A549 (cell line): ENCODE measurements around the gene PMIS2. TPM values are rescaled to one million over a fixed set of nuclear protein-coding genes. Genes with fewer than 3 reads are reported as not detected.

ENCODE experiments used
- ATAC-seq, 2 experiments: fragments of 200-7000 bp in 1 of 2; fragments of >200 bp in 1 of 2; cut with Nextera tagmentation in 1 of 2; cut with Tn5 transposase in 1 of 2; 3 replicates each; pipeline versions ENCODE4 v1.8.0 to v1.9.1; 2018 to 2020; ENCODE audit warnings: mild to moderate bottlenecking in 1 of 2, moderate library complexity in 1 of 2
- CTCF ChIA-PET: fragments of 300-600 bp; sonication (Branson Sonifier 250); formaldehyde crosslinking; extraction: SDS; loops from one replicate; lab custom pipeline; 2021; ENCODE audit warnings: antibody characterized with exemption, inconsistent platforms; lab: Yijun Ruan, JAX
- POLR2A ChIA-PET: fragments of 350-600 bp; formaldehyde crosslinking; extraction: SDS; loops from one replicate; lab custom pipeline; 2021; ENCODE audit warnings: antibody characterized with exemption, inconsistent platforms; lab: Yijun Ruan, JAX
- DNase-seq, 2 experiments: peaks; one replicate each; pipeline versions ENCODE4 v3.0.0 to v3.0.0-alpha.2; 2011 to 2016; ENCODE audit warnings: low read depth in 1 of 2, low spot score in 1 of 2
- FAIRE-seq: peaks from 2 replicates; lab custom pipeline; 2011; peaks lifted over from hg19 to GRCh38; lab: Jason Lieb, UNC
- H3K27ac ChIP-seq, 2 experiments: fragments of >200 bp; sonication (Bioruptor Twin); formaldehyde crosslinking; 3 replicates each; pipeline ENCODE4 v1.5.1; 2016 to 2017
- H3K4me1 ChIP-seq: fragments of >200 bp; sonication (Bioruptor Twin); formaldehyde crosslinking; 3 replicates; pipeline ENCODE4 v1.6.1; 2016
- H3K4me2 ChIP-seq: fragments of >200 bp; sonication (Bioruptor Twin); formaldehyde crosslinking; 3 replicates; pipeline ENCODE4 v1.6.1; 2016
- H3K4me3 ChIP-seq: fragments of >200 bp; sonication (Bioruptor Twin); formaldehyde crosslinking; 3 replicates; pipeline ENCODE4 v1.5.1; 2016
- H3K9me3 ChIP-seq: fragments of >200 bp; sonication (Bioruptor Twin); formaldehyde crosslinking; 3 replicates; pipeline ENCODE4 v1.6.1; 2016
- CTCF ChIP-seq: fragments of >200 bp; sonication (Bioruptor Twin); formaldehyde crosslinking; IDR thresholded peaks from 3 replicates; pipeline ENCODE4 v1.5.1; 2016
- EP300 ChIP-seq, 2 experiments: fragments of >200 bp; sonication (Bioruptor Twin); formaldehyde crosslinking; IDR thresholded peaks; 2 replicates in 1 of 2; 3 replicates in 1 of 2; pipeline ENCODE4 v1.6.1; 2016 to 2017
- ESRRA ChIP-seq: fragments of 150-350 bp; IDR thresholded peaks from 2 replicates; pipeline ENCODE4 v1.6.1; 2014; ENCODE audit warnings: mild to moderate bottlenecking, low read length, borderline replicate concordance
- FOXS1 ChIP-seq: fragments of 250-450 bp; sonication (Bioruptor Pico); IDR thresholded peaks from 2 replicates; pipeline ENCODE4 v1.5.0; 2020; ENCODE audit warnings: mild to moderate bottlenecking, moderate library complexity
- MAX ChIP-seq: IDR thresholded peaks from 2 replicates; pipeline ENCODE4 v1.6.1; 2012
- MYC ChIP-seq: IDR thresholded peaks from 2 replicates; pipeline ENCODE4 v1.6.1; 2012; ENCODE audit warnings: mild to moderate bottlenecking, inconsistent platforms, low read length, improper control_type of control experiment, borderline replicate concordance
- NFE2L2 ChIP-seq: fragments of 150-350 bp; conservative IDR thresholded peaks from 2 replicates; pipeline ENCODE4 v1.6.1; 2014; ENCODE audit warnings: low read length
- NPAS2 ChIP-seq: fragments of 250-450 bp; sonication (Bioruptor Pico); IDR thresholded peaks from 2 replicates; pipeline ENCODE4 v1.8.0; 2022; ENCODE audit warnings: mild to moderate bottlenecking, moderate library complexity, borderline replicate concordance
- POLR2A ChIP-seq: IDR thresholded peaks from 2 replicates; pipeline ENCODE4 v1.6.1; 2012; ENCODE audit warnings: mild to moderate bottlenecking, low read length
- RAD21 ChIP-seq, 2 experiments: fragments of >200 bp in 1 of 2; sonication (Bioruptor Twin) in 1 of 2; formaldehyde crosslinking in 1 of 2; IDR thresholded peaks in 1 of 2; conservative IDR thresholded peaks in 1 of 2; 2 replicates in 1 of 2; 3 replicates in 1 of 2; pipeline ENCODE4 v1.6.1; 2012 to 2018; ENCODE audit warnings: inconsistent platforms in 1 of 2
- RFX5 ChIP-seq: fragments of 450-650 bp; IDR thresholded peaks from 2 replicates; pipeline ENCODE4 v1.7.1; 2014; ENCODE audit warnings: antibody characterized with exemption, mild to moderate bottlenecking, moderate library complexity
- RNF2 ChIP-seq: fragments of 200-600 bp; sonication (generic); IDR thresholded peaks from 2 replicates; pipeline ENCODE4 v1.6.1; 2016; ENCODE audit warnings: low read depth, mild to moderate bottlenecking, antibody characterized with exemption, moderate library complexity, borderline replicate concordance
- SMC3 ChIP-seq: fragments of >200 bp; sonication (Bioruptor Twin); formaldehyde crosslinking; IDR thresholded peaks from 3 replicates; pipeline ENCODE4 v1.6.1; 2018; ENCODE audit warnings: inconsistent platforms
- SREBF2 ChIP-seq: fragments of 450-650 bp; IDR thresholded peaks from 2 replicates; pipeline ENCODE4 v1.6.1; 2014; ENCODE audit warnings: mild to moderate bottlenecking, moderate library complexity
- TP53 ChIP-seq: fragments of 250-450 bp; sonication (Bioruptor Pico); IDR thresholded peaks from 2 replicates; pipeline ENCODE4 v1.5.0; 2021; ENCODE audit warnings: mild to moderate bottlenecking, moderate library complexity
- ZNF302 ChIP-seq: fragments of 250-450 bp; sonication (Bioruptor Pico); IDR thresholded peaks from 2 replicates; pipeline ENCODE4 v1.9.0; 2021; ENCODE audit warnings: inconsistent platforms, mild to moderate bottlenecking, moderate library complexity
- WGBS: methylation state at CpG from one replicate; pipeline ENCODE4 v1.1.6; 2017; ENCODE audit errors: missing lambda C conversion rate; 5-methylcytosine and 5-hydroxymethylcytosine counted together
- polyA plus RNA-seq, 4 experiments: library from polyadenylated mRNA; depleted of rRNA in 3 of 4; stranded (reverse); fragments of >200 nt; fragmentation: RNase III in 1 of 4; extraction: RNeasy Plus Mini Kit Qiagen cat#74134 plus additional on column Dnase treatment in 1 of 4; gene quantifications; 2 replicates in 3 of 4; 3 replicates in 1 of 4; pipeline ENCODE4 v1.2.3, GENCODE V29; 2011 to 2017

The PMIS2 gene
- polyA plus RNA-seq, 2 of the 4 experiments (the other 2 are of a cell fraction): not detected

GRCh38 chr19:35555301-35556005 is 30.5 kb upstream of the PMIS2 start:
- Histone ChIP-seq H3K4me3 (no peak overlapping the region), H3K27ac (no peak overlapping the region), H3K4me2 (no peak overlapping the region), H3K4me1 (0 out of 3 replicates have a peak, but pooled peaks cover 6% of the 10 kb centered on the region), H3K9me3 (no peaks in the 10 kb centered on the region)
- ATAC-seq: peak; percentile 41 to 69
- WGBS: 44% methylated on average over 26 of the region's 30 CpGs
- TF ChIP-seq SMC3: peak; percentile 63
- no peak for TF ChIP-seq FOXS1 (CRISPR knock-in tag)
- peak; percentile 82 to 95 for TF ChIP-seq RAD21 (conservative IDR thresholded peaks at IDR 0.05 in 1 of 2, IDR thresholded peaks at IDR 0.05 in 1 of 2)
- TF ChIP-seq NPAS2 (CRISPR knock-in tag): peak; percentile 42; the same call in 1 of the 2 replicates
- peak; percentile 19; the same call in 1 of the 2 replicates for TF ChIP-seq MYC
- TF ChIP-seq RFX5: 0 out of 2 replicates have a peak, but pooled peaks have one; percentile 33
- no peak for TF ChIP-seq TP53 (CRISPR knock-in tag)
- no peak for TF ChIP-seq ESRRA
- TF ChIP-seq POLR2A: peak; percentile 26; the same call in 1 of the 2 replicates
- TF ChIP-seq NFE2L2: no peak
- peak; percentile 71 for TF ChIP-seq CTCF
- TF ChIP-seq RNF2: no peak
- TF ChIP-seq SREBF2: no peak
- peak; percentile 66; the same call in 1 of the 2 replicates for TF ChIP-seq MAX
- TF ChIP-seq ZNF302 (CRISPR knock-in tag): no peak
- peak; percentile 100 for FAIRE-seq
- ChIA-PET POLR2A (no interaction called here), CTCF (interaction anchor here (0.5 to 6.9 kb wide), 62 partner anchors 7 to 337 kb away, joined by 3 to 80 read pairs (median 5); partner anchors contain the start of genes COX6B1, HAUS5, PMIS2 and PSENEN)
- peak; percentile 86 to 95 for DNase-seq

GRCh38 chr19:35556025-35556590 is 29.9 kb upstream of the PMIS2 start:
- Histone ChIP-seq H3K4me1 (0 out of 3 replicates have a peak, but pooled peaks cover 6% of the 10 kb centered on the region), H3K9me3 (no peaks in the 10 kb centered on the region), H3K4me2 (no peak overlapping the region), H3K27ac (no peak overlapping the region), H3K4me3 (no peak overlapping the region)
- FAIRE-seq (peak; percentile 78), DNase-seq (no peak), ATAC-seq (no peak)
- CTCF ChIA-PET: interaction anchor here (0.5 to 6.9 kb wide), 61 partner anchors 8 to 512 kb away, joined by 3 to 80 read pairs (median 5); partner anchors contain the start of genes COX6B1, HAUS5, PMIS2 and PSENEN
- POLR2A ChIA-PET: no interaction called here
- 80% methylated on average over 9 of the region's 9 CpGs for WGBS
- TF ChIP-seq EP300 (IDR thresholded peaks at IDR 0.05): no peak
- TF ChIP-seq MYC: 0 out of 2 replicates have a peak, but pooled peaks have one; percentile 5
- peak; percentile 19; the same call in 2 of the 3 replicates for TF ChIP-seq CTCF
